ENCODE results near the gene FKBP14.
"Not testable (repeated sequence)": the region's sequence is repeated elsewhere in the genome, so short reads cannot be mapped to it uniquely, and the experiment has no call there.

Gene FKBP14

GRCh38 chr7:29990931-29991330, 35.6 kb downstream of the FKBP14 start:
- DNase-seq (ENCODE audit: low read depth) = no peak

GRCh38 chr7:29989257-29989995, 37.1 kb downstream of the FKBP14 start, which contains the start of gene SCRN1:
Gene SCRN1, minus strand, starts transcription at chr7:29989801. Its CDS starts 20,734 bp downstream, at chr7:29969067.
- peak; percentile 3 for DNase-seq (ENCODE audit: low read depth)

- DNase-seq (ENCODE audit: low read depth) = peak; percentile 4
Observed at GRCh38 chr7:29988424-29989256, 37.9 kb downstream of the FKBP14 start.

GRCh38 chr7:29987811-29988317, 38.6 kb downstream of the FKBP14 start:
- DNase-seq (ENCODE audit: low read depth) = no peak

GRCh38 chr7:29987083-29987482, 39.4 kb downstream of the FKBP14 start:
- no peak for DNase-seq (ENCODE audit: low read depth)

- DNase-seq (ENCODE audit: low read depth) = no peak
Observed at GRCh38 chr7:29980151-29980550, 46.4 kb downstream of the FKBP14 start.

GRCh38 chr7:29977886-29978651, 48.4 kb downstream of the FKBP14 start:
- no peak for DNase-seq (ENCODE audit: low read depth)

- no peak for DNase-seq (ENCODE audit: low read depth)
Observed at GRCh38 chr7:29976673-29977415, 49.7 kb downstream of the FKBP14 start.

GRCh38 chr7:29976266-29976665, 50.2 kb downstream of the FKBP14 start:
- DNase-seq (ENCODE audit: low read depth) = no peak

- no peak for DNase-seq (ENCODE audit: low read depth)
Observed at GRCh38 chr7:29975561-29975960, 50.9 kb downstream of the FKBP14 start.

GRCh38 chr7:29974286-29974685, 52.2 kb downstream of the FKBP14 start:
- DNase-seq (ENCODE audit: low read depth) = no peak

GRCh38 chr7:29972315-29972669, 54.2 kb downstream of the FKBP14 start:
- no peak for DNase-seq (ENCODE audit: low read depth)

- DNase-seq (ENCODE audit: low read depth) = no peak
Observed at GRCh38 chr7:29971566-29972314, 54.8 kb downstream of the FKBP14 start.

- DNase-seq (ENCODE audit: low read depth) = no peak
Observed at GRCh38 chr7:29970158-29970557, 56.3 kb downstream of the FKBP14 start.

GRCh38 chr7:29969738-29970137, 56.8 kb downstream of the FKBP14 start:
- DNase-seq (ENCODE audit: low read depth) = no peak

GRCh38 chr7:29968683-29969395, 57.7 kb downstream of the FKBP14 start:
- DNase-seq (ENCODE audit: low read depth) = no peak

- no peak for DNase-seq (ENCODE audit: low read depth)
Observed at GRCh38 chr7:29965030-29965429, 61.5 kb downstream of the FKBP14 start.

GRCh38 chr7:29962035-29962434, 64.5 kb downstream of the FKBP14 start:
- DNase-seq (ENCODE audit: low read depth) = no peak

- DNase-seq (ENCODE audit: low read depth) = not testable (repeated sequence)
Observed at GRCh38 chr7:29961611-29962010, 64.9 kb downstream of the FKBP14 start.
